ENCODE measurements around the gene PTF1A. TPM values are rescaled to one million over a fixed set of nuclear protein-coding genes. Genes with fewer than 3 reads are reported as not detected.

The PTF1A gene
- total RNA-seq, result 100 to 1,000 TPM in 1 of 2 donors, 10 to 100 TPM in 1; 48.3 to 138 TPM

GRCh38 chr10:23191764-23192711 lies at the start of gene PTF1A:
TSS of gene PTF1A (plus strand) at chr10:23192312. CDS start at chr10:23192531, 219 bp downstream.
- Histone ChIP-seq H3K4me3 (peak within 1 kb of the TSS; percentile 62 to 83), H3K36me3 (replicated peaks in 1 of 2; ENCODE audit: insufficient read depth in 1 of 2, low read depth in 2 of 2) (no peaks in the 10 kb centered on the region), H3K27me3 (no peaks in the 10 kb centered on the region), H3K27ac (peak within 1 kb of the TSS; percentile 80 to 92 (median 85)), H3K4me1 (peaks cover 64% of the 10 kb centered on the region), H3K9me3 (no peaks in the 10 kb centered on the region)
- DNase-seq (peak; percentile 83 to 88 (median 85)), ATAC-seq (peak; percentile 74)
- WGBS, 2 donors, result 1 to 6% methylated on average over 10 to 99 of the region's 107 CpGs
- TF ChIP-seq POLR2A (IDR thresholded peaks at IDR 0.05) (peak; percentile 72 to 89 (median 80)), CTCF (IDR thresholded peaks at IDR 0.05) (peak in 2 of 7 experiments; percentile 3 to 7)
- intact Hi-C loops (cut with DNase I), result no loop called here

- no peak for TF ChIP-seq POLR2A (IDR thresholded peaks at IDR 0.05)
- TF ChIP-seq CTCF (IDR thresholded peaks at IDR 0.05), result no peak
- no peaks in the 10 kb centered on the region for H3K27me3 ChIP-seq
- H3K4me3 ChIP-seq, result no peak overlapping the region
- no peak for ATAC-seq
- no peak overlapping the region for H3K27ac ChIP-seq
- H3K4me1 ChIP-seq, result no peaks in the 10 kb centered on the region
- no peak for DNase-seq
- intact Hi-C loops (cut with DNase I), result no loop called here
- no peaks in the 10 kb centered on the region for H3K9me3 ChIP-seq
- 81 to 89% methylated on average over 9 of the region's 9 CpGs for WGBS, 2 donors
- no peaks in the 10 kb centered on the region for H3K36me3 ChIP-seq (replicated peaks in 1 of 2; ENCODE audit: insufficient read depth in 1 of 2, low read depth in 2 of 2)
Observed at GRCh38 chr10:23146258-23146657, 45.9 kb upstream of the PTF1A start.

GRCh38 chr10:23147035-23147434 lies 45.1 kb upstream of the PTF1A start:
- Histone ChIP-seq H3K4me1 (no peaks in the 10 kb centered on the region), H3K36me3 (replicated peaks in 1 of 2; ENCODE audit: insufficient read depth in 1 of 2, low read depth in 2 of 2) (no peaks in the 10 kb centered on the region), H3K27me3 (no peaks in the 10 kb centered on the region), H3K4me3 (no peak overlapping the region), H3K9me3 (no peaks in the 10 kb centered on the region), H3K27ac (no peak overlapping the region)
- DNase-seq (no peak), ATAC-seq (no peak)
- TF ChIP-seq POLR2A (IDR thresholded peaks at IDR 0.05), result no peak
- no peak for TF ChIP-seq CTCF (IDR thresholded peaks at IDR 0.05)
- 85 to 90% methylated on average over 5 to 6 of the region's 6 CpGs for WGBS, 2 donors
- intact Hi-C loops (cut with DNase I), result no loop called here

GRCh38 chr10:23148214-23148613 lies 43.9 kb upstream of the PTF1A start:
- no peak overlapping the region for H3K27ac ChIP-seq
- TF ChIP-seq CTCF (IDR thresholded peaks at IDR 0.05) (no peak), POLR2A (IDR thresholded peaks at IDR 0.05) (no peak)
- DNase-seq (no peak), ATAC-seq (no peak)
- no peak overlapping the region for H3K4me3 ChIP-seq
- no peaks in the 10 kb centered on the region for H3K9me3 ChIP-seq
- H3K4me1 ChIP-seq, result no peaks in the 10 kb centered on the region
- no peaks in the 10 kb centered on the region for H3K36me3 ChIP-seq (replicated peaks in 1 of 2; ENCODE audit: insufficient read depth in 1 of 2, low read depth in 2 of 2)
- intact Hi-C loops (cut with DNase I), result no loop called here
- 91 to 92% methylated on average over 19 of the region's 19 CpGs for WGBS, 2 donors
- H3K27me3 ChIP-seq, result no peaks in the 10 kb centered on the region
